CD8-positive, alpha-beta memory T cell (primary cell): Measurements from ENCODE around the gene XPO6. TPM values are rescaled to one million over a fixed set of nuclear protein-coding genes. Genes with fewer than 3 reads are reported as not detected.

Experiments used
- CTCF ChIA-PET: fragments of 350-600 bp; sonication (Branson Sonifier 250); formaldehyde crosslinking; loops from one replicate; lab custom pipeline; 2021; ENCODE audit warnings: antibody characterized with exemption; lab: Charles Lee
- POLR2A ChIA-PET: fragments of 350-600 bp; sonication (Branson Sonifier 250); formaldehyde crosslinking; loops from one replicate; lab custom pipeline; 2021; ENCODE audit warnings: antibody characterized with exemption; lab: Charles Lee
- DNase-seq, 5 donors: peaks; one replicate each; pipeline versions ENCODE4 v3.0.0 to v3.0.0-alpha.2; 2020 to 2022; ENCODE audit warnings: mixed read lengths in 1 of 5
- H3K27ac ChIP-seq: one replicate; pipeline ENCODE4 v1.7.0; 2013; ENCODE audit warnings: low read depth, mild to moderate bottlenecking, low read length, moderate library complexity
- H3K27me3 ChIP-seq: 2 replicates; pipeline ENCODE4 v1.7.0; 2013; ENCODE audit warnings: low read length, mild to moderate bottlenecking; ENCODE audit not compliant: insufficient read depth, poor library complexity, severe bottlenecking
- H3K36me3 ChIP-seq: 2 replicates; pipeline ENCODE4 v1.7.0; 2013; ENCODE audit warnings: mild to moderate bottlenecking, low read length, moderate library complexity; ENCODE audit not compliant: insufficient read depth
- H3K4me1 ChIP-seq: 2 replicates; pipeline ENCODE4 v1.7.0; 2013; ENCODE audit warnings: mild to moderate bottlenecking, low read length, moderate library complexity; ENCODE audit not compliant: insufficient read depth
- H3K4me3 ChIP-seq: 2 replicates; pipeline ENCODE4 v1.7.0; 2013; ENCODE audit warnings: mild to moderate bottlenecking, low read length
- H3K9me3 ChIP-seq: 2 replicates; pipeline ENCODE4 v1.7.0; 2013; ENCODE audit warnings: mild to moderate bottlenecking, low read length
- H3K27ac Mint-ChIP-seq, 8 donors: one replicate each; pipeline ENCODE4 v1.8.0; 2020 to 2021; ENCODE audit warnings: mixed read lengths in 8 of 8, mild to moderate bottlenecking in 6 of 8, inconsistent platforms in 3 of 8, moderate library complexity in 3 of 8
- H3K27me3 Mint-ChIP-seq, 2 donors: one replicate each; pipeline ENCODE4 v1.8.0; 2020 to 2021; ENCODE audit warnings: mixed read lengths in 2 of 2, mild to moderate bottlenecking in 1 of 2, moderate library complexity in 1 of 2
- H3K36me3 Mint-ChIP-seq, 3 donors: one replicate each; pipeline ENCODE4 v1.8.0; 2020 to 2021; ENCODE audit warnings: mixed read lengths in 3 of 3, inconsistent platforms in 1 of 3, mild to moderate bottlenecking in 1 of 3
- H3K4me1 Mint-ChIP-seq, 3 donors: one replicate each; pipeline ENCODE4 v1.8.0; 2020 to 2021; ENCODE audit warnings: mixed read lengths in 3 of 3, inconsistent platforms in 1 of 3, mild to moderate bottlenecking in 1 of 3
- H3K4me3 Mint-ChIP-seq, 7 donors: one replicate each; pipeline ENCODE4 v1.8.0; 2020 to 2021; ENCODE audit warnings: mixed read lengths in 7 of 7, mild to moderate bottlenecking in 6 of 7, moderate library complexity in 4 of 7, inconsistent platforms in 2 of 7
- H3K9me3 Mint-ChIP-seq, 5 donors: one replicate each; pipeline ENCODE4 v1.8.0; 2020 to 2022; ENCODE audit warnings: mixed read lengths in 5 of 5, mild to moderate bottlenecking in 3 of 5, moderate library complexity in 2 of 5, inconsistent platforms in 1 of 5
- polyA plus RNA-seq: library from polyadenylated mRNA; unstranded; fragments of 300-500 nt; fragmentation: Illumina TruSeq; gene quantifications from one replicate; pipeline ENCODE4 v1.2.3, GENCODE V29; 2021
- total RNA-seq, 2 experiments: library from RNA; stranded (reverse); gene quantifications; one replicate each; pipeline ENCODE4 v1.2.3, GENCODE V29; 2021

The XPO6 gene
- total and polyA plus RNA-seq, 3 experiments from 2014 or later = 96.8 to 234 (median 228) TPM

- H3K4me3 Mint-ChIP-seq = no peak overlapping the region
- H3K27ac Mint-ChIP-seq = peak overlapping the region in 7 of 8 donors; percentile 7 to 88 (median 74)
- H3K4me1 Mint-ChIP-seq = peaks cover 54 to 70% (median 67%) of the 10 kb centered on the region in 3 donors
- H3K27me3 ChIP-seq = no peaks in the 10 kb centered on the region
- H3K36me3 ChIP-seq = peaks cover 38% of the 10 kb centered on the region
- peaks cover 24% of the 10 kb centered on the region for H3K4me1 ChIP-seq
- DNase-seq = no peak
- ChIA-PET CTCF (interaction anchor here (0.7 to 1.7 kb wide), 7 partner anchors 12 to 63 kb away, joined by 3 to 7 read pairs (median 4); no protein-coding TSS in a partner anchor), POLR2A (no interaction called here)
- H3K27ac ChIP-seq = no peak overlapping the region
- peaks cover 27 to 81% (median 45%) of the 10 kb centered on the region in 3 donors for H3K36me3 Mint-ChIP-seq
- no peaks in the 10 kb centered on the region for H3K9me3 Mint-ChIP-seq
- H3K4me3 ChIP-seq = no peak overlapping the region
- no peaks in the 10 kb centered on the region for H3K9me3 ChIP-seq
- no peaks in the 10 kb centered on the region for H3K27me3 Mint-ChIP-seq
These were observed 56.5 kb downstream of the XPO6 start for GRCh38 chr16:28155293-28155692.

GRCh38 chr16:28151180-28151579 is 60.6 kb downstream of the XPO6 start:
- no peaks in the 10 kb centered on the region for H3K9me3 Mint-ChIP-seq
- no peak for DNase-seq
- Histone ChIP-seq H3K4me3 (no peak overlapping the region), H3K27ac (no peak overlapping the region), H3K27me3 (no peaks in the 10 kb centered on the region), H3K4me1 (peaks cover 54% of the 10 kb centered on the region), H3K9me3 (no peaks in the 10 kb centered on the region), H3K36me3 (peaks cover 37% of the 10 kb centered on the region)
- POLR2A ChIA-PET = interaction anchor here (0.6 to 1.6 kb wide), 2 partner anchors 11 to 16 kb away, joined by 3 to 10 read pairs; no protein-coding TSS in a partner anchor
- H3K27ac Mint-ChIP-seq = peak overlapping the region; percentile 28 to 90 (median 44)
- H3K36me3 Mint-ChIP-seq = peaks cover 37 to 92% (median 42%) of the 10 kb centered on the region in 3 donors
- peaks cover 67 to 77% (median 70%) of the 10 kb centered on the region in 3 donors for H3K4me1 Mint-ChIP-seq
- no peak overlapping the region for H3K4me3 Mint-ChIP-seq
- CTCF ChIA-PET = interaction anchor here (1.0 to 1.7 kb wide), 5 partner anchors 9 to 67 kb away, joined by 3 to 9 read pairs (median 3); no protein-coding TSS in a partner anchor
- no peaks in the 10 kb centered on the region for H3K27me3 Mint-ChIP-seq

GRCh38 chr16:28149011-28149888 is 62.5 kb downstream of the XPO6 start:
- H3K36me3 Mint-ChIP-seq = peaks cover 38 to 92% (median 41%) of the 10 kb centered on the region in 3 donors
- H3K9me3 Mint-ChIP-seq = no peaks in the 10 kb centered on the region
- POLR2A ChIA-PET = interaction anchor here (0.6 to 0.7 kb wide), 3 partner anchors 61 to 65 kb away, joined by 3 read pairs; no protein-coding TSS in a partner anchor
- Histone ChIP-seq H3K27me3 (no peaks in the 10 kb centered on the region), H3K36me3 (peaks cover 25% of the 10 kb centered on the region), H3K4me1 (peaks cover 61% of the 10 kb centered on the region), H3K27ac (no peak overlapping the region), H3K9me3 (no peaks in the 10 kb centered on the region), H3K4me3 (no peak overlapping the region)
- CTCF ChIA-PET = interaction anchor here (1.0 to 2.3 kb wide), 7 partner anchors 9 to 69 kb away, joined by 3 to 7 read pairs (median 5); no protein-coding TSS in a partner anchor
- H3K4me1 Mint-ChIP-seq = peaks cover 69 to 78% (median 71%) of the 10 kb centered on the region in 3 donors
- H3K27ac Mint-ChIP-seq = peak overlapping the region; percentile 74 to 95 (median 86)
- no peaks in the 10 kb centered on the region for H3K27me3 Mint-ChIP-seq
- peak in 2 of 5 donors; percentile 21 to 74 for DNase-seq
- peak overlapping the region in 4 of 7 donors; percentile 21 to 75 (median 38) for H3K4me3 Mint-ChIP-seq

GRCh38 chr16:28146536-28146935 is 65.2 kb downstream of the XPO6 start:
- no peak overlapping the region for H3K4me3 ChIP-seq
- Mint-ChIP-seq H3K4me3 (peak overlapping the region in 1 of 7 donors; percentile 44), H3K9me3 (no peaks in the 10 kb centered on the region), H3K27me3 (no peaks in the 10 kb centered on the region), H3K27ac (peak overlapping the region; percentile 58 to 84 (median 74)), H3K4me1 (peaks cover 85 to 98% (median 95%) of the 10 kb centered on the region in 3 donors), H3K36me3 (peaks cover 30 to 82% (median 39%) of the 10 kb centered on the region in 3 donors)
- no peak overlapping the region for H3K27ac ChIP-seq
- ChIA-PET POLR2A (interaction anchor here (0.6 kb wide), 1 partner anchor 37 kb away, joined by 5 read pairs; no protein-coding TSS in a partner anchor), CTCF (no interaction called here)
- DNase-seq = no peak
- H3K9me3 ChIP-seq = no peaks in the 10 kb centered on the region
- H3K4me1 ChIP-seq = peaks cover 86% of the 10 kb centered on the region
- peaks cover 10% of the 10 kb centered on the region for H3K36me3 ChIP-seq
- no peaks in the 10 kb centered on the region for H3K27me3 ChIP-seq

- Histone ChIP-seq H3K27ac (no peak overlapping the region), H3K9me3 (no peaks in the 10 kb centered on the region), H3K27me3 (no peaks in the 10 kb centered on the region), H3K36me3 (peaks cover 4% of the 10 kb centered on the region), H3K4me3 (no peak overlapping the region), H3K4me1 (peaks cover 85% of the 10 kb centered on the region)
- H3K4me3 Mint-ChIP-seq = peak overlapping the region in 1 of 7 donors; percentile 45
- H3K36me3 Mint-ChIP-seq = peaks cover 23 to 76% (median 32%) of the 10 kb centered on the region in 3 donors
- no peaks in the 10 kb centered on the region for H3K27me3 Mint-ChIP-seq
- DNase-seq = no peak
- H3K9me3 Mint-ChIP-seq = no peaks in the 10 kb centered on the region
- ChIA-PET CTCF (interaction anchor here (1.2 kb wide), 1 partner anchor 71 kb away, joined by 6 read pairs; no protein-coding TSS in a partner anchor), POLR2A (no interaction called here)
- H3K4me1 Mint-ChIP-seq = peaks cover 84 to 98% (median 95%) of the 10 kb centered on the region in 3 donors
- H3K27ac Mint-ChIP-seq = peak overlapping the region; percentile 5 to 100 (median 82)
These were observed 66.0 kb downstream of the XPO6 start for GRCh38 chr16:28145796-28146195.

GRCh38 chr16:28140788-28141618 is 70.8 kb downstream of the XPO6 start:
- no peaks in the 10 kb centered on the region for H3K27me3 ChIP-seq
- H3K4me3 ChIP-seq = peak overlapping the region; percentile 55
- no peaks in the 10 kb centered on the region for H3K9me3 ChIP-seq
- H3K4me1 ChIP-seq = peaks cover 96% of the 10 kb centered on the region
- H3K9me3 Mint-ChIP-seq = no peaks in the 10 kb centered on the region
- POLR2A ChIA-PET = interaction anchor here (0.6 to 2.5 kb wide), 17 partner anchors 11 to 136 kb away, joined by 3 to 17 read pairs (median 5); no protein-coding TSS in a partner anchor
- no peaks in the 10 kb centered on the region for H3K27me3 Mint-ChIP-seq
- H3K36me3 Mint-ChIP-seq = peaks cover 7 to 59% (median 20%) of the 10 kb centered on the region in 3 donors
- peak; percentile 59 to 96 (median 89) for DNase-seq
- H3K27ac Mint-ChIP-seq = peak overlapping the region; percentile 88 to 100 (median 98)
- peak overlapping the region; percentile 75 for H3K27ac ChIP-seq
- H3K4me3 Mint-ChIP-seq = peak overlapping the region; percentile 64 to 91 (median 89)
- H3K36me3 ChIP-seq = peaks cover 6% of the 10 kb centered on the region
- CTCF ChIA-PET = interaction anchor here (0.7 to 11.5 kb wide), 14 partner anchors 8 to 176 kb away, joined by 3 to 200 read pairs (median 4); no protein-coding TSS in a partner anchor
- peaks cover 84 to 98% (median 94%) of the 10 kb centered on the region in 3 donors for H3K4me1 Mint-ChIP-seq

GRCh38 chr16:28139530-28139929 is 72.2 kb downstream of the XPO6 start:
- peaks cover 3 to 60% (median 12%) of the 10 kb centered on the region in 3 donors for H3K36me3 Mint-ChIP-seq
- Histone ChIP-seq H3K4me1 (peaks cover 84% of the 10 kb centered on the region), H3K9me3 (no peaks in the 10 kb centered on the region), H3K27ac (no peak overlapping the region), H3K36me3 (peaks cover 19% of the 10 kb centered on the region), H3K4me3 (no peak overlapping the region), H3K27me3 (no peaks in the 10 kb centered on the region)
- H3K9me3 Mint-ChIP-seq = no peaks in the 10 kb centered on the region
- H3K27me3 Mint-ChIP-seq = no peaks in the 10 kb centered on the region
- H3K4me1 Mint-ChIP-seq = peaks cover 71 to 93% (median 88%) of the 10 kb centered on the region in 3 donors
- H3K27ac Mint-ChIP-seq = peak overlapping the region; percentile 73 to 100 (median 96)
- CTCF ChIA-PET = interaction anchor here (0.8 to 11.5 kb wide), 5 partner anchors 8 to 78 kb away, joined by 3 to 200 read pairs (median 9); no protein-coding TSS in a partner anchor
- POLR2A ChIA-PET = no interaction called here
- peak in 2 of 5 donors; percentile 39 to 48 for DNase-seq
- H3K4me3 Mint-ChIP-seq = peak overlapping the region; percentile 1 to 75 (median 52)
